ENCODE data around the gene ACBD4. TPM values are rescaled to one million over a fixed set of nuclear protein-coding genes. Genes with fewer than 3 reads are reported as not detected.

ACBD4 gene
- total and polyA plus RNA-seq, 2 donors (not counting 3 experiments of a cell fraction or from before 2014, with no cell fraction given): 4.5 to 7.5 TPM

GRCh38 chr17:45168991-45169752, 33.7 kb downstream of the ACBD4 start:
- Histone ChIP-seq H3K4me3 (replicated peaks in 1 of 3; ENCODE audit: insufficient read depth in 1 of 3, low read depth in 1 of 3, low read length in 3 of 3) (no peak overlapping the region), H3K9ac (replicated peaks; ENCODE audit: extremely low read depth, insufficient read depth, low read length) (no peak overlapping the region), H3K4me2 (ENCODE audit: insufficient read depth, low read length) (no peak overlapping the region), H3K4me1 (ENCODE audit: control insufficient read depth, extremely low read depth, insufficient read depth, low read length) (peaks cover 14% of the 10 kb centered on the region), H3K27me3 (ENCODE audit: control insufficient read depth in 2 of 2, insufficient read depth in 2 of 2, low read length in 2 of 2) (no peaks in the 10 kb centered on the region), H3K9me1 (replicated peaks; ENCODE audit: control insufficient read depth, extremely low read depth, insufficient read depth, low read length) (no peaks in the 10 kb centered on the region), H3K79me2 (ENCODE audit: control insufficient read depth, insufficient read depth, low read length) (no peaks in the 10 kb centered on the region), H3K27ac (ENCODE audit: insufficient read depth, low read depth, low read length) (no peak overlapping the region), H4K20me1 (replicated peaks; ENCODE audit: control insufficient read depth, extremely low read depth, insufficient read depth, low read length) (no peaks in the 10 kb centered on the region), H3K36me3 (ENCODE audit: control insufficient read depth in 2 of 2, extremely low read depth in 1 of 2, insufficient read depth in 2 of 2, low read length in 2 of 2) (no peaks in the 10 kb centered on the region), H2AFZ (ENCODE audit: low read depth, low read length) (no peak overlapping the region), H3K9me3 (replicated peaks; ENCODE audit: control insufficient read depth, insufficient read depth, low read length) (no peaks in the 10 kb centered on the region)
- CTCF ChIA-PET: no interaction called here
- TF ChIP-seq POLR2A (IDR thresholded peaks at IDR 0.05; ENCODE audit: low read depth, low read length) (no peak), FOS (IDR thresholded peaks at IDR 0.05; ENCODE audit: borderline replicate concordance, insufficient read depth, low read length) (no peak), EZH2 (IDR thresholded peaks at IDR 0.05; ENCODE audit: borderline replicate concordance, low read depth, low read length, severe bottlenecking) (no peak), GATA2 (IDR thresholded peaks at IDR 0.05; ENCODE audit: insufficient read depth, insufficient read length, low read depth, low read length) (no peak), JUN (IDR thresholded peaks at IDR 0.05; ENCODE audit: borderline replicate concordance, insufficient read depth, insufficient read length, low read depth) (no peak), MYC (IDR thresholded peaks at IDR 0.05; ENCODE audit: low read depth, low read length) (no peak), POLR2AphosphoS5 (IDR thresholded peaks at IDR 0.05; ENCODE audit: insufficient read depth, low read depth, low read length) (no peak)
- TF ChIP-seq, protein P1, sequence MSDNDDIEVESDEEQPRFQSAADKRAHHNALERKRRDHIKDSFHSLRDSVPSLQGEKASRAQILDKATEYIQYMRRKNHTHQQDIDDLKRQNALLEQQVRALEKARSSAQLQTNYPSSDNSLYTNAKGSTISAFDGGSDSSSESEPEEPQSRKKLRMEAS (IDR thresholded peaks at IDR 0.05; ENCODE audit: insufficient read depth, insufficient read length): no peak
- TF ChIP-seq, protein P2, sequence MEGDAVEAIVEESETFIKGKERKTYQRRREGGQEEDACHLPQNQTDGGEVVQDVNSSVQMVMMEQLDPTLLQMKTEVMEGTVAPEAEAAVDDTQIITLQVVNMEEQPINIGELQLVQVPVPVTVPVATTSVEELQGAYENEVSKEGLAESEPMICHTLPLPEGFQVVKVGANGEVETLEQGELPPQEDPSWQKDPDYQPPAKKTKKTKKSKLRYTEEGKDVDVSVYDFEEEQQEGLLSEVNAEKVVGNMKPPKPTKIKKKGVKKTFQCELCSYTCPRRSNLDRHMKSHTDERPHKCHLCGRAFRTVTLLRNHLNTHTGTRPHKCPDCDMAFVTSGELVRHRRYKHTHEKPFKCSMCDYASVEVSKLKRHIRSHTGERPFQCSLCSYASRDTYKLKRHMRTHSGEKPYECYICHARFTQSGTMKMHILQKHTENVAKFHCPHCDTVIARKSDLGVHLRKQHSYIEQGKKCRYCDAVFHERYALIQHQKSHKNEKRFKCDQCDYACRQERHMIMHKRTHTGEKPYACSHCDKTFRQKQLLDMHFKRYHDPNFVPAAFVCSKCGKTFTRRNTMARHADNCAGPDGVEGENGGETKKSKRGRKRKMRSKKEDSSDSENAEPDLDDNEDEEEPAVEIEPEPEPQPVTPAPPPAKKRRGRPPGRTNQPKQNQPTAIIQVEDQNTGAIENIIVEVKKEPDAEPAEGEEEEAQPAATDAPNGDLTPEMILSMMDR (IDR thresholded peaks at IDR 0.05; ENCODE audit: extremely low read depth in 1 of 2, insufficient read depth in 1 of 2, low read depth in 1 of 2, low read length in 2 of 2): no peak
- POLR2A ChIA-PET: interaction anchor here (0.7 kb wide), 1 partner anchor 8 kb away, joined by 3 read pairs; the partner anchor contains the start of gene HEXIM2
- no peak for DNase-seq (ENCODE audit: low read depth, low spot score)
- dilution Hi-C loops (cut with MboI; ENCODE audit: extremely low pct_ligation_motif_present, low sequenced_read_pairs) (no loop called here), intact Hi-C loops (cut with micrococcal nuclease) (no loop called here)
- BruUV-seq (replicated peaks): no TSS peak
- no peak for FAIRE-seq
